K562 (cell line): Measurements from ENCODE around the gene DNPEP. TPM values are rescaled to one million over a fixed set of nuclear protein-coding genes. Genes with fewer than 3 reads are reported as not detected.
A peak's percentile ranks its signal among the peaks of the same experiment; 100 is the strongest.

Experiments used
- ARNT ChIP-seq, 2 experiments: fragments of 450-650 bp; IDR thresholded peaks; 2 replicates each; pipeline ENCODE4 v1.6.1; 2016; ENCODE audit warnings: mild to moderate bottlenecking in 1 of 2
- ATF1 ChIP-seq, 2 experiments: fragments of 450-650 bp in 1 of 2; IDR thresholded peaks; 2 replicates each; pipeline ENCODE4 v1.6.1; 2016; ENCODE audit warnings: missing compliant biosample characterization in 1 of 2, missing genetic modification characterization in 1 of 2
- CEBPZ ChIP-seq: fragments of 150-350 bp; IDR thresholded peaks from 2 replicates; pipeline ENCODE4 v1.6.1; 2014; ENCODE audit warnings: low read depth, mild to moderate bottlenecking, low read length, borderline replicate concordance
- DACH1 ChIP-seq: fragments of 450-650 bp; IDR thresholded peaks from 2 replicates; pipeline ENCODE4 v1.6.1; 2018; ENCODE audit not compliant: partially characterized antibody
- DPF2 ChIP-seq: fragments of 450-650 bp; IDR thresholded peaks from 2 replicates; pipeline ENCODE4 v1.6.1; 2016
- GTF3C2 ChIP-seq: IDR thresholded peaks from 3 replicates; pipeline ENCODE4 v1.6.1; 2011; ENCODE audit warnings: borderline replicate concordance, mild to moderate bottlenecking, moderate library complexity; ENCODE audit not compliant: insufficient read length; ENCODE audit errors: extremely low read depth
- IRF9 ChIP-seq: fragments of 450-650 bp; IDR thresholded peaks from 2 replicates; pipeline ENCODE4 v1.6.1; 2016; ENCODE audit warnings: missing biosample characterization, missing genetic modification characterization
- MTA2 ChIP-seq: fragments of 450-650 bp; IDR thresholded peaks from 2 replicates; pipeline ENCODE4 v1.6.1; 2016; ENCODE audit warnings: low read depth
- NCOR1 ChIP-seq: fragments of 450-650 bp; IDR thresholded peaks from 2 replicates; pipeline ENCODE4 v1.6.1; 2016; ENCODE audit warnings: mild to moderate bottlenecking, moderate library complexity
- NONO ChIP-seq, 2 experiments: fragments of 200-400 bp in 1 of 2; fragments of 450-650 bp in 1 of 2; formaldehyde crosslinking in 1 of 2; IDR thresholded peaks; 2 replicates each; pipeline ENCODE4 v1.6.1; 2017; ENCODE audit warnings: low read depth in 2 of 2, mild to moderate bottlenecking in 2 of 2, moderate library complexity in 2 of 2, low read length in 1 of 2
- RBM34 ChIP-seq: fragments of 200-400 bp; formaldehyde crosslinking; IDR thresholded peaks from 2 replicates; pipeline ENCODE4 v1.6.1; 2018; ENCODE audit warnings: low read length, borderline replicate concordance; ENCODE audit not compliant: insufficient read depth
- RUNX1 ChIP-seq: sonication (generic); IDR thresholded peaks from 2 replicates; pipeline ENCODE4 v1.6.1; 2016; ENCODE audit warnings: antibody characterized with exemption, low read depth
- SAFB ChIP-seq: fragments of 200-400 bp; formaldehyde crosslinking; IDR thresholded peaks from 2 replicates; pipeline ENCODE4 v1.6.1; 2017; ENCODE audit warnings: low read depth, low read length, borderline replicate concordance
- SMARCA5 ChIP-seq: fragments of 450-650 bp; IDR thresholded peaks from 2 replicates; pipeline ENCODE4 v1.6.1; 2016
- SP2 ChIP-seq: IDR thresholded peaks from 2 replicates; pipeline ENCODE4 v1.6.1; 2011; ENCODE audit warnings: mild to moderate bottlenecking, low read depth, low read length, moderate library complexity; ENCODE audit not compliant: poor library complexity, severe bottlenecking; ENCODE audit errors: extremely low read depth
- XRCC5 ChIP-seq: fragments of 200-400 bp; formaldehyde crosslinking; IDR thresholded peaks from 2 replicates; pipeline ENCODE4 v1.6.1; 2017; ENCODE audit warnings: low read depth, mild to moderate bottlenecking, low read length
- ZHX1 ChIP-seq: fragments of 150-350 bp; conservative IDR thresholded peaks from 2 replicates; pipeline ENCODE4 v1.6.1; 2014; ENCODE audit warnings: low read length
- ZNF583 ChIP-seq: fragments of 250-450 bp; sonication (Bioruptor Pico); IDR thresholded peaks from 2 replicates; pipeline ENCODE4 v1.4.0; 2020
- polyA plus RNA-seq, 8 experiments: library from polyadenylated mRNA; depleted of rRNA in 4 of 8; stranded (reverse) in 5 of 8; unstranded in 3 of 8; fragments of >200 nt; fragmentation: Nextera tagmentation in 2 of 8; fragmentation: Illumina TruSeq in 1 of 8; extraction: Ambion mirVana in 2 of 8; extraction: Trizol in 1 of 8; gene quantifications; 2 replicates each; pipeline versions ENCODE4 v1.2.1 to v1.2.3, GENCODE V29; 2011 to 2014; ENCODE audit warnings: inconsistent platforms in 1 of 8, missing spikeins in 1 of 8
- total RNA-seq, 7 experiments: library from RNA; depleted of rRNA in 6 of 7; stranded (reverse); fragments of >200 nt in 6 of 7; fragmentation: Illumina TruSeq in 2 of 7; extraction: Trizol in 2 of 7; gene quantifications; 2 replicates each; pipeline versions ENCODE4 v1.2.1 to v1.2.3, GENCODE V29; 2011 to 2021; ENCODE audit warnings: low replicate concordance in 1 of 7

DNPEP gene
- total and polyA plus RNA-seq, 9 of the 15 experiments (the other 6 are each of a cell fraction or from before 2014, with no cell fraction given), result 34.6 to 71.4 (median 45.5) TPM

- TF ChIP-seq NONO (IDR thresholded peaks at IDR 0.05; ENCODE audit: low read depth in 2 of 2, low read length in 1 of 2), result no peak
- no peak for TF ChIP-seq MTA2
- TF ChIP-seq NCOR1, result no peak
- TF ChIP-seq SP2, result no peak
- no peak for TF ChIP-seq ATF1 (CRISPR knock-in tag; IDR thresholded peaks at IDR 0.05)
- no peak for TF ChIP-seq ATF1 (tag; IDR thresholded peaks at IDR 0.05)
- TF ChIP-seq ZNF583 (CRISPR knock-in tag), result no peak
- no peak for TF ChIP-seq SMARCA5
- TF ChIP-seq XRCC5, result no peak
- no peak for TF ChIP-seq ARNT (IDR thresholded peaks at IDR 0.05)
- no peak for TF ChIP-seq ZHX1
- no peak for TF ChIP-seq RBM34
- TF ChIP-seq IRF9 (tag), result no peak
- TF ChIP-seq CEBPZ, result no peak
- no peak for TF ChIP-seq GTF3C2
- TF ChIP-seq DACH1, result no peak
- TF ChIP-seq DPF2, result 0 out of 2 replicates have a peak, but pooled peaks have one; percentile 27
- TF ChIP-seq SAFB, result no peak
- no peak for TF ChIP-seq RUNX1
These were observed at the start of gene DNPEP (continued) for GRCh38 chr2:219387306-219388120.
